Activated naive CD8-positive, alpha-beta T cell treated with anti-CD3 and anti-CD28 coated beads for 36 hours (primary cell): Measurements from ENCODE around the gene ZNF423. TPM values are rescaled to one million over a fixed set of nuclear protein-coding genes. Genes with fewer than 3 reads are reported as not detected.

Source experiments
- DNase-seq: peaks from one replicate; pipeline ENCODE4 v3.0.0; 2021
- H3K27ac Mint-ChIP-seq: one replicate; pipeline ENCODE4 v1.8.0; 2022; ENCODE audit warnings: mild to moderate bottlenecking, moderate library complexity, mixed read lengths
- H3K27me3 Mint-ChIP-seq: one replicate; pipeline ENCODE4 v1.8.0; 2022; ENCODE audit warnings: mild to moderate bottlenecking, mixed read lengths
- H3K36me3 Mint-ChIP-seq: one replicate; pipeline ENCODE4 v1.8.0; 2021; ENCODE audit warnings: mild to moderate bottlenecking, mixed read lengths
- H3K4me1 Mint-ChIP-seq: one replicate; pipeline ENCODE4 v1.8.0; 2021; ENCODE audit warnings: mixed read lengths
- H3K4me3 Mint-ChIP-seq: one replicate; pipeline ENCODE4 v1.8.0; 2022; ENCODE audit warnings: mild to moderate bottlenecking, moderate library complexity, mixed read lengths
- H3K9me3 Mint-ChIP-seq: one replicate; pipeline ENCODE4 v1.8.0; 2022; ENCODE audit warnings: mixed read lengths
- total RNA-seq, 2 experiments: library from RNA; stranded (reverse); gene quantifications; one replicate each; pipeline ENCODE4 v1.2.3, GENCODE V29; 2021

Gene ZNF423
- total RNA-seq, 2 experiments from 2014 or later = not detected

DNA sequence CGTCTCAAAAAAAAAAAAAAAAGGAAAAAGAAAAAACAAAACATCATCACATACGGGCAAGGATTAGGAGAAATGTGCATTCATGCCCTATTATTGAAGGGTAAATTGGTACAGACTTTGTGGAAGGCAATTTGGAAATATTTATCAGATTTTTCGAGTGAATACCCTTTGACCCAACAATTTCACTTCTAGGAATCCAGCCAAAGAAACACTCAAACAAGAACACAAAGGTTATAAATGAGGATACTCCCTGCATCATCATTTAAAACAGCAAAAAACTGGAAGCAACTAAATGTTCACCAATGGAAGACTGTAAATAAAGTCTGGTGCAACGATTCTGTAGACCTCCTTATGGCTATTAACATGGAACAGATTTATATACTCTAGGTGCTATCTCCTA is 12.9 kb downstream of the ZNF423 start:
- DNase-seq = no peak
- H3K27ac Mint-ChIP-seq = no peak overlapping the region
- H3K4me1 Mint-ChIP-seq = no peaks in the 10 kb centered on the region
- H3K9me3 Mint-ChIP-seq = no peaks in the 10 kb centered on the region
- H3K36me3 Mint-ChIP-seq = no peaks in the 10 kb centered on the region
- H3K4me3 Mint-ChIP-seq = no peak overlapping the region
- H3K27me3 Mint-ChIP-seq = peaks cover 20% of the 10 kb centered on the region

GRCh38 chr16:49839017-49839825 is 16.7 kb downstream of the ZNF423 start:
- DNase-seq = no peak
- H3K27me3 Mint-ChIP-seq = peaks cover 33% of the 10 kb centered on the region
- no peaks in the 10 kb centered on the region for H3K9me3 Mint-ChIP-seq
- no peak overlapping the region for H3K27ac Mint-ChIP-seq
- H3K4me1 Mint-ChIP-seq = no peaks in the 10 kb centered on the region
- H3K36me3 Mint-ChIP-seq = no peaks in the 10 kb centered on the region
- no peak overlapping the region for H3K4me3 Mint-ChIP-seq

DNA sequence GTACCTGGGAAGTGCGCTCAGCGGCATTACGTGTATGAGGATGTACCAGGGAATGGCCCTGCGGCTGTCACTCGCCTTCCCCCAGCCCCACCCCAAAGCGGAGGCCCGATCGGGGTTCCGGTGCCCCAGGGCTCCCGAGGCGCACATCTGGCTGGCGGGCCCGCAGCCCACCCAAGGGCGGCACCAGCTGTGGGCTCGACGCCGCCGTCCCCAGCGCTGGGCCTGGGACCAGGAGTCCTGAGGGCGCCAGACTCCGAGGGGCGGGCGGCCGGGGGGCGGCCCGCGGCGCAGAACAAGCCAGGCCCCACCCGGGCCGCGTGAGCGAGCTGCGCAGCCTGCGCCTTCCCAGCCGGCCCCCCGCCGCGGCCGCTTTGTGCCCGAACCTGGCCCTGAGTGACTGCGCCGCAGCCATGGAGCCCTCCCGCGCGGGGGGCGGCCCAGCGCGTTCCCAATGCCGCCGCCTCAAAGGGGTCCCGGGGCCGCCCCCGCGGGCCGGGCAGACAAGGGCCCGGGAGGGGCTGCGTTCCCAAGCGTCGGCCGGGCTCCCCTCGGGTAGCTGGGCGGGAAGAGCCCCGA is 17.4 kb downstream of the ZNF423 start:
- Mint-ChIP-seq H3K4me3 (no peak overlapping the region), H3K4me1 (no peaks in the 10 kb centered on the region), H3K27me3 (peaks cover 33% of the 10 kb centered on the region), H3K27ac (no peak overlapping the region), H3K36me3 (no peaks in the 10 kb centered on the region), H3K9me3 (no peaks in the 10 kb centered on the region)
- DNase-seq = no peak

DNA sequence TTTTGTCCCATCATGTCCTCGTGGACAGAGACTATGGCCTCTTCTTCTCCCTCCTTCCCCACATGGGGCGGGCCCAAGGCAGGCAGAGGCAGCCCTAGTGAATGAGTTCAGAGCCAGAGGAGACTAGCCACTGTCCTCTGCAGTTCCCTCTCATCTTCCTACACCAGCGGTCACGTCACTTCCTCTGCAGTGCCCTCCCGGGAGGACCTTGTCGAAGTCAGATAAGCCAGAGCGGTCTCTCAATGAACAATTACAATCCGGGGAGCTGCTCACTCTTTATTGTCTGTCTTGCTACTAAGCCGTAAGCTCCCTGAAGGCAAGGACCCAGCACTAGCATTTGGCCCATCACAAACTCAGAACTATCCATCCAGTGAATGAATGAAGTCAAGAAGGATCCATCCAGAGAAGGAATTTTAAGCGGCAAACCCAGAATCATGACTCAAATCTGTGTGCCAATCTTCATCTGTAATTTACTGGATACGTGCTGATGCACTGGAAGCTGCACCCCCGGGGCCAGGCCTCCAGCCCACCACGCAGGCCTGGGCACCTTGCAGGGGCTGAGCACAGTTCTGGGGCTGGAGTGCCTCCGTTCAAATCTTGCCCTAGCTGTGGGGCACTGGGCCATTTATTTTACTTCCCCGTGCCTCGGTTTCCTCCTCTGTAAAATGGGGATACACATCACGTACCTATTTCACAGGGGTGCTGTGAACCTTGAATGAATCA is 18.1 kb downstream of the ZNF423 start:
- no peak overlapping the region for H3K27ac Mint-ChIP-seq
- peaks cover 30% of the 10 kb centered on the region for H3K27me3 Mint-ChIP-seq
- no peaks in the 10 kb centered on the region for H3K36me3 Mint-ChIP-seq
- H3K4me1 Mint-ChIP-seq = no peaks in the 10 kb centered on the region
- H3K4me3 Mint-ChIP-seq = no peak overlapping the region
- DNase-seq = no peak
- no peaks in the 10 kb centered on the region for H3K9me3 Mint-ChIP-seq

DNA sequence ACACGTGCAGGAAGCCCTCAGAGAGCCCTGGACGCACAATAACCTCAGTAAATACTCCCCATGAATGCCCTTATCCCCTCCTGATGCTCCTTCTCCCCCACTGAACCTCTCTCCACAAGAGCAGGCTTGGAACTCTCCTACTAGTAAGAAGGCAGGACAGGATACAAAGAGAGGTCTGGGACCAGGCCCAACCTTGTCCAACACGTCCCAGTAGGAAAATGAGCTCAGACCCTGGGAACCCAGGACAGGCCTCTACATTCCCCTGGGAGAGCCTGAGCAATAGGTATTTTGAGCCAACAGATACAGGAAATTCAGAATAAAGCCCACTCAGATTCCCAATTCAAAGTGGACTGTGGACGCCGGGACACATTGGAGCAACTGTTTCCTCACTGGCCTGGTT is 19.2 kb downstream of the ZNF423 start:
- no peak overlapping the region for H3K4me3 Mint-ChIP-seq
- no peaks in the 10 kb centered on the region for H3K4me1 Mint-ChIP-seq

GRCh38 chr16:49836218-49836617 is 19.7 kb downstream of the ZNF423 start:
- no peaks in the 10 kb centered on the region for H3K36me3 Mint-ChIP-seq
- peaks cover 30% of the 10 kb centered on the region for H3K27me3 Mint-ChIP-seq
- DNase-seq = no peak
- no peak overlapping the region for H3K4me3 Mint-ChIP-seq
- H3K9me3 Mint-ChIP-seq = no peaks in the 10 kb centered on the region
- no peak overlapping the region for H3K27ac Mint-ChIP-seq
- no peaks in the 10 kb centered on the region for H3K4me1 Mint-ChIP-seq

More for the DNA sequence above, 19.2 kb downstream of the ZNF423 start:
- no peak overlapping the region for H3K27ac Mint-ChIP-seq
- H3K27me3 Mint-ChIP-seq = peaks cover 30% of the 10 kb centered on the region
- no peak for DNase-seq
- H3K9me3 Mint-ChIP-seq = no peaks in the 10 kb centered on the region
- no peaks in the 10 kb centered on the region for H3K36me3 Mint-ChIP-seq

- no peaks in the 10 kb centered on the region for H3K36me3 Mint-ChIP-seq
- H3K27me3 Mint-ChIP-seq = peaks cover 26% of the 10 kb centered on the region
- no peak overlapping the region for H3K27ac Mint-ChIP-seq
- no peak for DNase-seq
- no peaks in the 10 kb centered on the region for H3K9me3 Mint-ChIP-seq
- H3K4me3 Mint-ChIP-seq = no peak overlapping the region
- no peaks in the 10 kb centered on the region for H3K4me1 Mint-ChIP-seq
Observed at GRCh38 chr16:49835161-49835777, 20.6 kb downstream of the ZNF423 start.

DNA sequence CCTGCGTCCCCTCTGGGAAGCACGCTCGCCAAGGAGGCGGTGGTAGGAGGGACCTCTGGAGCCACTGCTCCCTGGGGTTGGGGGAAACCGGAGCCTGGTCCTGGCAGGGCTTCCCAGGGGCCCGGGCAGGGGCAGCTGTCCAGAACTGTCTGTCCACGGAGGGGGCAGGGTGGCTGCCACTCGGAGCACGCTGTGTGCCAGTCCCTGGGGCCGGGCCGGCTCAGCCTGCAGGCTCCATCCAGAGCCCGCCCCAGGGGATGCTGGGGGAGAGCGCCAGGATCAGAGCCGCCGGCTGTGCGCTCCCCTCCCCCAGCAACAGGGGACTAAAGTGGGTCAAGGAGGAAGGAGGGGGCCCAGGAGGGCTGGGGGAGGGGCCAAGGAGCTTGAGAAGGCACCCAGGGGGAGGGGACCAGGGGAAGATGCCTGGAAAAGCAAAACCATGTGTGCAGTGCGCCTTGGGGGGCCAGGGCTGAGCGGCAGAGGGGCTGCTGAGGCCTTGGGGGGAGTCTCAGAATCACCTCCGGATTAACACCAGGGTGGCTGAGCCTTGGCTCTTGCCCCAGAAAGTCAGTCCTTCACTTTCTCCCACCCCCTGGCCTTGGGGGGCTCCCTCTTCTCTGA is 21.3 kb downstream of the ZNF423 start:
- no peaks in the 10 kb centered on the region for H3K4me1 Mint-ChIP-seq
- no peak overlapping the region for H3K27ac Mint-ChIP-seq
- peaks cover 22% of the 10 kb centered on the region for H3K27me3 Mint-ChIP-seq
- H3K36me3 Mint-ChIP-seq = no peaks in the 10 kb centered on the region
- DNase-seq = no peak
- H3K4me3 Mint-ChIP-seq = no peak overlapping the region
- H3K9me3 Mint-ChIP-seq = no peaks in the 10 kb centered on the region

GRCh38 chr16:49833796-49834530 is 21.9 kb downstream of the ZNF423 start:
- Mint-ChIP-seq H3K36me3 (no peaks in the 10 kb centered on the region), H3K27ac (no peak overlapping the region), H3K4me3 (no peak overlapping the region), H3K9me3 (no peaks in the 10 kb centered on the region), H3K27me3 (peaks cover 21% of the 10 kb centered on the region), H3K4me1 (no peaks in the 10 kb centered on the region)
- DNase-seq = no peak

DNA sequence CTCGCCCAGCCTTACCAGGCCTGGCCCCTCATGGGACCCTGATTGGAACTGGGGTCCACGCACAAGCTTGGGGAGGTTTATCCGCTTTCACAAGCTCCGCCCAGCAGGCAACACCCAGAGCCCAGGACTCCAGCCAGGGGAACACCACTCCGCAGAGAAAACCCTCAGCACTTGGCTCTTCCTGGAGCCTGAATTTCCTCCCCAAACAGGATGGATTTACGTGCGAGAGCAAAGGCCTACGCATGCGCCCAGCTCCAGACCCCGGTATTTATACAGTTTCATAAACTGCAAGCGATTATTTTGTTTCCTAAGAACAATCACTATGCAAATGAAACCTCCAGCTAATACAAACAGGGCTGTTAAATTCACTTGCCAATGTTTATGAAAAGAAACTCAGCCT is 22.8 kb downstream of the ZNF423 start:
- Mint-ChIP-seq H3K27ac (no peak overlapping the region), H3K9me3 (no peaks in the 10 kb centered on the region), H3K36me3 (no peaks in the 10 kb centered on the region), H3K4me3 (no peak overlapping the region), H3K4me1 (no peaks in the 10 kb centered on the region), H3K27me3 (peaks cover 18% of the 10 kb centered on the region)
- DNase-seq = no peak

GRCh38 chr16:49832177-49832576 is 23.7 kb downstream of the ZNF423 start:
- no peak for DNase-seq
- Mint-ChIP-seq H3K36me3 (no peaks in the 10 kb centered on the region), H3K4me3 (no peak overlapping the region), H3K9me3 (no peaks in the 10 kb centered on the region), H3K27ac (no peak overlapping the region), H3K27me3 (peaks cover 13% of the 10 kb centered on the region), H3K4me1 (no peaks in the 10 kb centered on the region)

DNA sequence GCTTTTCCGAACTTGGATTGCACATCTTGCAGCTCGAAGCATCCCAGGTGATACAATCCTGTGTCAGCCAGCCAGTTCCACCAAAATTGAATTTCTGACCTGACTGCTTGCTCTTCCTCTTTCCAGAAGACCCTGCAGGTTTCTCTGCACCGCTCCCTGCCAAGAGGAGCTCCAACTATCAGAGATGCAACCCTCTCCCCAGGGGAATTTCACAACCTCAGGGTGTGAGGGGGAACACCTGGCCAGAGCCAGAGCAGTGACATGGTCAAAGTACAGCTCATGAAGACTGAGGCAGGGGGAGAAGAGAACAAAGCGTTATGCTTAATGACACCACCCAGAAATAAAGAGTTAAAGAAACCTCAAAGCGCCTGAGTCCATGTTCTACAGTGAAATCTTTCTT is 25.0 kb downstream of the ZNF423 start:
- Mint-ChIP-seq H3K4me3 (no peak overlapping the region), H3K27ac (no peak overlapping the region), H3K4me1 (no peaks in the 10 kb centered on the region), H3K9me3 (no peaks in the 10 kb centered on the region), H3K27me3 (peaks cover 4% of the 10 kb centered on the region), H3K36me3 (no peaks in the 10 kb centered on the region)
- DNase-seq = no peak

GRCh38 chr16:49828533-49829267 is 27.2 kb downstream of the ZNF423 start:
- no peaks in the 10 kb centered on the region for H3K9me3 Mint-ChIP-seq
- H3K27me3 Mint-ChIP-seq = peaks cover 4% of the 10 kb centered on the region
- no peak for DNase-seq
- H3K36me3 Mint-ChIP-seq = no peaks in the 10 kb centered on the region
- no peak overlapping the region for H3K27ac Mint-ChIP-seq
- H3K4me3 Mint-ChIP-seq = no peak overlapping the region
- H3K4me1 Mint-ChIP-seq = no peaks in the 10 kb centered on the region
